GM18502 (cell line): ENCODE data around the gene RNF166.
A peak's percentile ranks its signal among the peaks of the same experiment; 100 is the strongest.

ENCODE experiments used
- ATAC-seq: cut with Tn5 transposase; IDR thresholded peaks from one replicate; pipeline ENCODE4 v1.9.1; 2021; ENCODE audit warnings: mild to moderate bottlenecking; ENCODE audit not compliant: unreplicated experiment, poor library complexity

RNF166 gene

GRCh38 chr16:88695753-88696152 lies 10.5 kb downstream of the RNF166 start:
- ATAC-seq, result no peak

GRCh38 chr16:88695218-88695617 lies 11.0 kb downstream of the RNF166 start:
- no peak for ATAC-seq

GRCh38 chr16:88694221-88695087 lies 11.8 kb downstream of the RNF166 start:
- ATAC-seq, result no peak

GRCh38 chr16:88693420-88694177 lies 12.6 kb downstream of the RNF166 start:
- ATAC-seq, result no peak

GRCh38 chr16:88692861-88693260 lies 13.3 kb downstream of the RNF166 start:
- no peak for ATAC-seq

GRCh38 chr16:88691924-88692560 lies 14.2 kb downstream of the RNF166 start:
- ATAC-seq, result no peak

GRCh38 chr16:88691129-88691813 lies 14.9 kb downstream of the RNF166 start:
- ATAC-seq, result no peak

GRCh38 chr16:88690341-88691128 lies 15.7 kb downstream of the RNF166 start:
- ATAC-seq, result no peak

- ATAC-seq, result no peak
Observed at GRCh38 chr16:88688013-88688778, 18.0 kb downstream of the RNF166 start.

GRCh38 chr16:88687676-88688012 lies 18.6 kb downstream of the RNF166 start:
- ATAC-seq, result no peak

- ATAC-seq, result no peak
Observed at GRCh38 chr16:88687254-88687576, 19.0 kb downstream of the RNF166 start.

GRCh38 chr16:88686439-88687253 lies 19.6 kb downstream of the RNF166 start, which contains the start of gene SNAI3:
Gene SNAI3 (minus strand): TSS chr16:88686507. CDS start chr16:88686406, 101 bp downstream.
- peak; percentile 72 for ATAC-seq

GRCh38 chr16:88686062-88686438 lies 20.2 kb downstream of the RNF166 start:
- peak; percentile 16 for ATAC-seq

GRCh38 chr16:88685156-88686061 lies 20.8 kb downstream of the RNF166 start:
- ATAC-seq, result no peak

GRCh38 chr16:88684569-88685155 lies 21.5 kb downstream of the RNF166 start:
- ATAC-seq, result no peak

GRCh38 chr16:88681709-88682451 lies 24.3 kb downstream of the RNF166 start:
- peak; percentile 72 for ATAC-seq
